NCI-H446 treated with DMSO at 0.1 percent for 48 hours (cell line): Measurements from ENCODE around the gene CMBL.
A peak's percentile ranks its signal among the peaks of the same experiment; 100 is the strongest.
"Not testable (repeated sequence)": the region's sequence is repeated elsewhere in the genome, so short reads cannot be mapped to it uniquely, and the experiment has no call there.

Experiments used
- DNase-seq: peaks from one replicate; lab custom pipeline; 2025; lab: John Stamatoyannopoulos, UW

CMBL gene

GRCh38 chr5:10285362-10285761 is 22.3 kb downstream of the CMBL start:
- DNase-seq: peak; percentile 69

- peak; percentile 61 for DNase-seq
Observed at GRCh38 chr5:10283927-10284635, 23.6 kb downstream of the CMBL start.

- DNase-seq: no peak
Observed at GRCh38 chr5:10279925-10280720, 27.6 kb downstream of the CMBL start.

- no peak for DNase-seq
Observed at GRCh38 chr5:10279328-10279727, 28.4 kb downstream of the CMBL start.

GRCh38 chr5:10278658-10279279 is 28.9 kb downstream of the CMBL start:
- no peak for DNase-seq

GRCh38 chr5:10277773-10278630 is 29.7 kb downstream of the CMBL start:
- DNase-seq: no peak

- DNase-seq: no peak
Observed at GRCh38 chr5:10276691-10277090, 31.0 kb downstream of the CMBL start.

GRCh38 chr5:10275991-10276390 is 31.7 kb downstream of the CMBL start:
- no peak for DNase-seq

- DNase-seq: no peak
Observed at GRCh38 chr5:10275460-10275859, 32.2 kb downstream of the CMBL start.

- not testable (repeated sequence) for DNase-seq
Observed at GRCh38 chr5:10272875-10273209, 34.9 kb downstream of the CMBL start.

GRCh38 chr5:10272053-10272874 is 35.4 kb downstream of the CMBL start:
- DNase-seq: no peak

- DNase-seq: no peak
Observed at GRCh38 chr5:10268100-10268499, 39.6 kb downstream of the CMBL start.

- no peak for DNase-seq
Observed at GRCh38 chr5:10266839-10267238, 40.9 kb downstream of the CMBL start.

- no peak for DNase-seq
Observed at GRCh38 chr5:10266137-10266536, 41.6 kb downstream of the CMBL start.

- no peak for DNase-seq
Observed at GRCh38 chr5:10265245-10266109, 42.2 kb downstream of the CMBL start.

GRCh38 chr5:10264604-10265003 is 43.1 kb downstream of the CMBL start:
- DNase-seq: no peak

- no peak for DNase-seq
Observed at GRCh38 chr5:10262995-10263394, 44.7 kb downstream of the CMBL start.

GRCh38 chr5:10262121-10262774 is 45.5 kb downstream of the CMBL start:
- DNase-seq: no peak

- no peak for DNase-seq
Observed at GRCh38 chr5:10261065-10261464, 46.6 kb downstream of the CMBL start.

GRCh38 chr5:10259899-10260298 is 47.8 kb downstream of the CMBL start:
- DNase-seq: no peak
